Loucy (cell line): ENCODE data around the gene KNDC1.

ENCODE experiments used
- H2AFZ ChIP-seq: fragments of 200-600 bp; sonication (generic); 2 replicates; pipeline ENCODE4 v1.6.0; 2016; ENCODE audit warnings: antibody characterized with exemption, mild to moderate bottlenecking, low read length, moderate library complexity
- H3F3A ChIP-seq: fragments of 200-600 bp; 2 replicates; pipeline ENCODE4 v1.6.0; 2016; ENCODE audit warnings: antibody characterized with exemption, low read depth, mild to moderate bottlenecking
- H3K27me3 ChIP-seq: fragments of 200-600 bp; sonication (generic); 2 replicates; pipeline ENCODE4 v1.6.1; 2014; ENCODE audit warnings: low read length, mild to moderate bottlenecking; ENCODE audit not compliant: insufficient read depth, poor library complexity, severe bottlenecking
- H3K36me3 ChIP-seq: fragments of 200-600 bp; sonication (generic); 2 replicates; pipeline ENCODE4 v1.6.1; 2016; ENCODE audit warnings: low read length; ENCODE audit not compliant: insufficient read depth
- H3K4me1 ChIP-seq: fragments of 200-600 bp; sonication (generic); 2 replicates; pipeline ENCODE4 v1.5.1; 2014; ENCODE audit warnings: low read length, mild to moderate bottlenecking; ENCODE audit not compliant: insufficient read depth, poor library complexity, severe bottlenecking
- H3K4me2 ChIP-seq: fragments of 200-600 bp; sonication (generic); 2 replicates; pipeline ENCODE4 v1.6.0; 2014; ENCODE audit warnings: antibody characterized with exemption, low read length, low read depth, mild to moderate bottlenecking; ENCODE audit not compliant: poor library complexity, severe bottlenecking
- H3K4me3 ChIP-seq: fragments of 200-600 bp; sonication (generic); 2 replicates; pipeline ENCODE4 v1.5.1; 2014; ENCODE audit warnings: low read length, mild to moderate bottlenecking, mixed read lengths; ENCODE audit not compliant: poor library complexity, severe bottlenecking
- H3K79me2 ChIP-seq: fragments of 200-600 bp; sonication (generic); 2 replicates; pipeline ENCODE4 v1.6.1; 2014; ENCODE audit warnings: low read length; ENCODE audit not compliant: insufficient read depth
- H3K9ac ChIP-seq: fragments of 200-600 bp; sonication (generic); 2 replicates; pipeline ENCODE4 v1.6.0; 2014; ENCODE audit warnings: mild to moderate bottlenecking, low read depth, low read length, moderate library complexity; ENCODE audit not compliant: poor library complexity, severe bottlenecking
- H3K9me2 ChIP-seq: fragments of 200-600 bp; sonication (generic); replicated peaks from 2 replicates; pipeline ENCODE4 v1.6.1; 2016; ENCODE audit warnings: low read depth, low read length, mixed read lengths
- H3K9me3 ChIP-seq: fragments of 200-600 bp; sonication (generic); 2 replicates; pipeline ENCODE4 v1.6.1; 2014; ENCODE audit warnings: mild to moderate bottlenecking, antibody characterized with exemption, low read length, low read depth; ENCODE audit not compliant: insufficient read depth
- H4K20me1 ChIP-seq: fragments of 200-600 bp; sonication (generic); 2 replicates; pipeline ENCODE4 v1.6.0; 2014; ENCODE audit warnings: antibody characterized with exemption, low read length, mild to moderate bottlenecking; ENCODE audit not compliant: insufficient read depth, poor library complexity, severe bottlenecking
- CTCF ChIP-seq: fragments of 200-600 bp; sonication (generic); conservative IDR thresholded peaks from 2 replicates; pipeline ENCODE4 v1.5.1; 2014; ENCODE audit warnings: mild to moderate bottlenecking, antibody characterized with exemption, low read length
- EZH2phosphoT487 ChIP-seq: fragments of 200-600 bp; IDR thresholded peaks from 2 replicates; pipeline ENCODE4 v1.6.1; 2018; ENCODE audit warnings: antibody characterized with exemption, mild to moderate bottlenecking, moderate library complexity, borderline replicate concordance

The KNDC1 gene

GRCh38 chr10:133129071-133129858 lies 30.8 kb upstream of the KNDC1 start:
- no peak overlapping the region for H3K9ac ChIP-seq
- no peak overlapping the region for H3K4me2 ChIP-seq
- H2AFZ ChIP-seq = no peak overlapping the region
- peaks cover 6% of the 10 kb centered on the region; the same call in 1 of the 2 replicates for H3K9me3 ChIP-seq
- H4K20me1 ChIP-seq = no peaks in the 10 kb centered on the region
- no peak overlapping the region for H3K4me3 ChIP-seq
- no peaks in the 10 kb centered on the region for H3K79me2 ChIP-seq
- no peak for TF ChIP-seq CTCF
- no peak for TF ChIP-seq EZH2phosphoT487
- H3F3A ChIP-seq = no peaks in the 10 kb centered on the region
- no peaks in the 10 kb centered on the region for H3K9me2 ChIP-seq
- no peaks in the 10 kb centered on the region for H3K4me1 ChIP-seq
- H3K36me3 ChIP-seq = no peaks in the 10 kb centered on the region
- H3K27me3 ChIP-seq = no peaks in the 10 kb centered on the region

GRCh38 chr10:133129859-133130495 lies 30.0 kb upstream of the KNDC1 start:
- Histone ChIP-seq H3K4me2 (no peak overlapping the region), H3K27me3 (no peaks in the 10 kb centered on the region), H3K9ac (no peak overlapping the region), H3K9me2 (no peaks in the 10 kb centered on the region), H4K20me1 (no peaks in the 10 kb centered on the region), H3K36me3 (no peaks in the 10 kb centered on the region), H3F3A (no peaks in the 10 kb centered on the region), H3K4me3 (no peak overlapping the region), H2AFZ (no peak overlapping the region), H3K79me2 (no peaks in the 10 kb centered on the region), H3K4me1 (no peaks in the 10 kb centered on the region), H3K9me3 (peaks cover 6% of the 10 kb centered on the region; the same call in 1 of the 2 replicates)
- no peak for TF ChIP-seq CTCF
- TF ChIP-seq EZH2phosphoT487 = no peak

- Histone ChIP-seq H3K4me3 (no peak overlapping the region), H3K4me2 (no peak overlapping the region)
- TF ChIP-seq EZH2phosphoT487 (no peak), CTCF (no peak)
These were observed 29.4 kb upstream of the KNDC1 start for GRCh38 chr10:133130602-133131001.

More at GRCh38 chr10:133130602-133131001, 29.4 kb upstream of the KNDC1 start:
- no peaks in the 10 kb centered on the region for H3K4me1 ChIP-seq
- no peaks in the 10 kb centered on the region for H3K36me3 ChIP-seq
- H2AFZ ChIP-seq = no peak overlapping the region
- no peak overlapping the region for H3K9ac ChIP-seq
- no peaks in the 10 kb centered on the region for H4K20me1 ChIP-seq
- no peaks in the 10 kb centered on the region for H3K9me2 ChIP-seq
- no peaks in the 10 kb centered on the region for H3K27me3 ChIP-seq
- peaks cover 5% of the 10 kb centered on the region; the same call in 1 of the 2 replicates for H3K9me3 ChIP-seq
- no peaks in the 10 kb centered on the region for H3K79me2 ChIP-seq
- H3F3A ChIP-seq = no peaks in the 10 kb centered on the region
